RWPE2 (cell line): ENCODE measurements around the gene TECPR2.

Experiments used
- ATAC-seq: fragments of 200-7000 bp; cut with Tn5 transposase; 3 replicates; pipeline ENCODE4 v1.9.1; 2021; ENCODE audit warnings: low read depth
- DNase-seq: peaks from one replicate; pipeline ENCODE4 v3.0.0-alpha.2; 2020; ENCODE audit warnings: low spot score
- H3K27ac ChIP-seq: fragments of 450-650 bp; 2 replicates; pipeline ENCODE4 v1.5.1; 2017; ENCODE audit warnings: mild to moderate bottlenecking; ENCODE audit not compliant: poor library complexity, severe bottlenecking
- H3K27me3 ChIP-seq: fragments of 250-450 bp; sonication (Bioruptor Pico); 2 replicates; pipeline ENCODE4 v1.5.1; 2021; ENCODE audit warnings: mild to moderate bottlenecking, moderate library complexity; ENCODE audit not compliant: insufficient read depth, poor library complexity, severe bottlenecking
- H3K36me3 ChIP-seq: fragments of 250-450 bp; sonication (Bioruptor Pico); 2 replicates; pipeline ENCODE4 v1.5.1; 2020; ENCODE audit warnings: low read depth, mild to moderate bottlenecking, moderate library complexity
- H3K4me1 ChIP-seq: fragments of 250-450 bp; sonication (Bioruptor Pico); 2 replicates; pipeline ENCODE4 v1.5.1; 2021; ENCODE audit warnings: mild to moderate bottlenecking, moderate library complexity; ENCODE audit not compliant: insufficient read depth, poor library complexity, severe bottlenecking
- H3K4me3 ChIP-seq: fragments of 250-450 bp; sonication (Bioruptor Pico); 2 replicates; pipeline ENCODE4 v1.5.1; 2021; ENCODE audit warnings: mild to moderate bottlenecking, moderate library complexity; ENCODE audit not compliant: severe bottlenecking
- H3K9me3 ChIP-seq: fragments of 250-450 bp; sonication (Bioruptor Pico); 2 replicates; pipeline ENCODE4 v1.5.1; 2021; ENCODE audit warnings: mild to moderate bottlenecking, moderate library complexity; ENCODE audit not compliant: severe bottlenecking
- TF ChIP-seq, protein P1 (sequence below): fragments of 450-650 bp; IDR thresholded peaks from one replicate; pipeline ENCODE4 v1.5.1; 2017; ENCODE audit warnings: mild to moderate bottlenecking, moderate library complexity; ENCODE audit not compliant: poor library complexity, severe bottlenecking

TECPR2 gene

GRCh38 chr14:102394717-102395375 is 32.1 kb downstream of the TECPR2 start:
- Histone ChIP-seq H3K36me3 (peaks cover 4% of the 10 kb centered on the region), H3K4me1 (no peaks in the 10 kb centered on the region), H3K9me3 (no peaks in the 10 kb centered on the region), H3K27me3 (no peaks in the 10 kb centered on the region), H3K27ac (no peak overlapping the region), H3K4me3 (no peak overlapping the region)
- TF ChIP-seq, protein P1, sequence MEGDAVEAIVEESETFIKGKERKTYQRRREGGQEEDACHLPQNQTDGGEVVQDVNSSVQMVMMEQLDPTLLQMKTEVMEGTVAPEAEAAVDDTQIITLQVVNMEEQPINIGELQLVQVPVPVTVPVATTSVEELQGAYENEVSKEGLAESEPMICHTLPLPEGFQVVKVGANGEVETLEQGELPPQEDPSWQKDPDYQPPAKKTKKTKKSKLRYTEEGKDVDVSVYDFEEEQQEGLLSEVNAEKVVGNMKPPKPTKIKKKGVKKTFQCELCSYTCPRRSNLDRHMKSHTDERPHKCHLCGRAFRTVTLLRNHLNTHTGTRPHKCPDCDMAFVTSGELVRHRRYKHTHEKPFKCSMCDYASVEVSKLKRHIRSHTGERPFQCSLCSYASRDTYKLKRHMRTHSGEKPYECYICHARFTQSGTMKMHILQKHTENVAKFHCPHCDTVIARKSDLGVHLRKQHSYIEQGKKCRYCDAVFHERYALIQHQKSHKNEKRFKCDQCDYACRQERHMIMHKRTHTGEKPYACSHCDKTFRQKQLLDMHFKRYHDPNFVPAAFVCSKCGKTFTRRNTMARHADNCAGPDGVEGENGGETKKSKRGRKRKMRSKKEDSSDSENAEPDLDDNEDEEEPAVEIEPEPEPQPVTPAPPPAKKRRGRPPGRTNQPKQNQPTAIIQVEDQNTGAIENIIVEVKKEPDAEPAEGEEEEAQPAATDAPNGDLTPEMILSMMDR = no peak
- ATAC-seq = no peak
- no peak for DNase-seq

DNA sequence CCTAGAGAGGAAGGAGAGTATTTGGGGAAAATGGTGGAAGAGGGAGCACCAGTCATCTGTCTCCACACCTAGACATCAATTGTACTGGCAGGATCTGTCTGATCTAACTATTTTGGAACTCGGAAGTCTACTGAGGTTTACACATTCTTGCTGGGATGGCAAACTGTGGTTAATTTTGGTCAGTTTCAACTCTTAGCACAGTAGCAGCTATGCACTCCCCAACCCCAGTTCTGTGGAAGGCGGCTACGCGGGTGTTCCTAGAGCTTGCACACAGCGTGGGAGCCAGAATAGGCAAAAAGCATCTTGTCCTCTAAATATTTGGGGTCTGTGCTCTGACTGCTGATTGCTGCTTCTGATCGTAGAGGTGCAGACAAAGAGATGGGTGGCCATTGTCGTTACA is 33.8 kb downstream of the TECPR2 start:
- Histone ChIP-seq H3K4me3 (no peak overlapping the region), H3K9me3 (no peaks in the 10 kb centered on the region), H3K36me3 (peaks cover 9% of the 10 kb centered on the region), H3K27me3 (no peaks in the 10 kb centered on the region), H3K4me1 (no peaks in the 10 kb centered on the region), H3K27ac (no peak overlapping the region)
- ATAC-seq (no peak), DNase-seq (no peak)
- TF ChIP-seq, protein P1 = no peak

GRCh38 chr14:102403028-102403427 is 40.3 kb downstream of the TECPR2 start:
- Histone ChIP-seq H3K9me3 (peaks cover 7% of the 10 kb centered on the region), H3K4me3 (no peak overlapping the region), H3K27ac (no peak overlapping the region), H3K36me3 (peaks cover 18% of the 10 kb centered on the region), H3K4me1 (no peaks in the 10 kb centered on the region), H3K27me3 (no peaks in the 10 kb centered on the region)
- TF ChIP-seq, protein P1 = no peak
- no peak for DNase-seq
- ATAC-seq = no peak

DNA sequence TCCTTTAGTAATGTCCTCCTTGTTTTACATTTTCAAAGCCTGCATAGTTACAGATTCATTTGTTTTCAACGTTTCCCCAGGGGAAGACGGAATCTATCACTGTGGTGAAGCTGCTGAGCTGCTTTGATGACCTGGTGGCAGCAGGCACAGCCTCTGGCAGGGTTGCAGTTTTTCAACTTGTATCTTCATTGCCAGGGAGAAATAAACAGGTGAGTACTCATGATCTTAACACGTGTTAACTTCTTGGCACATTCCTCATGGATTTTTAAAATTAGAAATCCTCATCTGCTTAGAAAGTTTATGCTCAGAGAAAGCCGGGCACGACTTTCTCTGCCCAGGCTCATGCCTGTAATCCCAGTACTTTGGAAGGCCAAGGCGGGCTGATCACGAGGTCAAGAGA is 44.5 kb downstream of the TECPR2 start:
- TF ChIP-seq, protein P1 = no peak
- no peak for ATAC-seq
- DNase-seq = no peak
- Histone ChIP-seq H3K27ac (no peak overlapping the region), H3K36me3 (peaks cover 22% of the 10 kb centered on the region), H3K4me3 (no peak overlapping the region), H3K4me1 (no peaks in the 10 kb centered on the region), H3K9me3 (peaks cover 1% of the 10 kb centered on the region), H3K27me3 (no peaks in the 10 kb centered on the region)

- Histone ChIP-seq H3K4me3 (no peak overlapping the region), H3K9me3 (no peaks in the 10 kb centered on the region), H3K4me1 (no peaks in the 10 kb centered on the region), H3K36me3 (peaks cover 22% of the 10 kb centered on the region), H3K27ac (no peak overlapping the region), H3K27me3 (no peaks in the 10 kb centered on the region)
- TF ChIP-seq, protein P1 = no peak
- ATAC-seq = no peak
- DNase-seq = no peak
These were observed 46.0 kb downstream of the TECPR2 start for GRCh38 chr14:102408724-102409123.
